GM23248 (cell line): ENCODE results near the gene TICRR.

Source experiments
- EZH2 ChIP-seq: fragments of 200-600 bp; sonication (generic); IDR thresholded peaks from 2 replicates; pipeline ENCODE4 v1.6.1; 2018; ENCODE audit warnings: antibody characterized with exemption, mild to moderate bottlenecking; ENCODE audit not compliant: insufficient read depth, poor library complexity, severe bottlenecking
- EZH2phosphoT487 ChIP-seq: fragments of 200-600 bp; sonication (generic); IDR thresholded peaks from 2 replicates; pipeline ENCODE4 v1.6.1; 2018; ENCODE audit warnings: antibody characterized with exemption, moderate library complexity, mild to moderate bottlenecking, low read depth; ENCODE audit not compliant: insufficient read depth

DNA sequence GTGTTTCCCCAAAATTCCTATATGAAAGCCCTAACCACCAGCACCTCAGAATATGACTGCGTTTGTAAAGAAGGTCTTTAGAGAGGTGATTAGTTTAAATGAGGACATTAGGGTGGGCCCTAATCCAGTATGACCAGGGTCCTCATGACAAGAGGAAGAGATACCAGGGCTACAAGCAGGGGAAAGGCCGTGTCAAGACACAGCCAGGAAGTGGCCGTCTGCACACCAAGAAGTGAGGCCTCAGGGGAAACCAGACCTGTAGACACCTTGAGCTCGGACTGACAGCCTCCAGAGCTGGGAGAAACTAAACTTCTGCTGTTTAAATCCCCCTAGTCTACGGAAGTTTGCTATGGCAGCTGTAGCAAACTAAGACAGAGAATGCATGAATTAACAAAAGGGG, 65.8 kb downstream of the TICRR start:
- TF ChIP-seq EZH2phosphoT487 (no peak), EZH2 (no peak)
